Fibroblast of lung (primary cell): ENCODE results near the gene TAS2R60. TPM values are rescaled to one million over a fixed set of nuclear protein-coding genes. Genes with fewer than 3 reads are reported as not detected.

Experiments used
- DNase-seq, 2 donors: peaks; one replicate each; pipeline versions ENCODE4 v3.0.0 to v3.0.0-alpha.2; 2010; ENCODE audit warnings: low read depth in 2 of 2
- H2AFZ ChIP-seq: 2 replicates; pipeline ENCODE4 v1.5.1; 2012; ENCODE audit warnings: low read length, control low read depth, inconsistent platforms
- H3K27ac ChIP-seq: 2 replicates; pipeline ENCODE4 v1.5.1; 2011; ENCODE audit warnings: low read length, control low read depth; ENCODE audit not compliant: insufficient read depth
- H3K27me3 ChIP-seq: 2 replicates; pipeline ENCODE4 v1.5.1; 2011; ENCODE audit warnings: mild to moderate bottlenecking, low read length; ENCODE audit not compliant: control insufficient read depth, insufficient read depth
- H3K36me3 ChIP-seq: 2 replicates; pipeline ENCODE4 v1.5.1; 2011; ENCODE audit warnings: low read length; ENCODE audit not compliant: control insufficient read depth, insufficient read depth
- H3K4me1 ChIP-seq: 2 replicates; pipeline ENCODE4 v1.5.1; 2011; ENCODE audit warnings: low read length; ENCODE audit not compliant: control insufficient read depth, insufficient read depth; ENCODE audit errors: extremely low read depth
- H3K4me2 ChIP-seq: 2 replicates; pipeline ENCODE4 v1.5.1; 2011; ENCODE audit warnings: low read length, control low read depth; ENCODE audit not compliant: insufficient read depth; ENCODE audit errors: extremely low read depth
- H3K4me3 ChIP-seq, 4 experiments: fragments of 200-600 bp in 1 of 4; sonication (generic) in 1 of 4; replicated peaks in 1 of 4; 2 replicates each; pipeline ENCODE4 v1.5.1; 2011 to 2016; ENCODE audit warnings: low read length in 4 of 4, low read depth in 3 of 4, mild to moderate bottlenecking in 3 of 4, control low read depth in 2 of 4, inconsistent platforms in 1 of 4, mixed read lengths in 1 of 4; ENCODE audit not compliant: insufficient read depth in 1 of 4; ENCODE audit errors: control extremely low read depth in 1 of 4
- H3K79me2 ChIP-seq: 2 replicates; pipeline ENCODE4 v1.5.1; 2012; ENCODE audit warnings: mild to moderate bottlenecking, low read length, inconsistent platforms; ENCODE audit not compliant: control insufficient read depth, insufficient read depth
- H3K9ac ChIP-seq: 2 replicates; pipeline ENCODE4 v1.5.1; 2011; ENCODE audit warnings: mild to moderate bottlenecking, low read length, control low read depth; ENCODE audit not compliant: insufficient read depth
- H3K9me3 ChIP-seq: 2 replicates; pipeline ENCODE4 v1.5.1; 2012; ENCODE audit warnings: low read depth, low read length; ENCODE audit not compliant: control insufficient read depth, insufficient read depth
- H4K20me1 ChIP-seq: 2 replicates; pipeline ENCODE4 v1.5.1; 2011; ENCODE audit warnings: low read length; ENCODE audit not compliant: control insufficient read depth, insufficient read depth; ENCODE audit errors: extremely low read depth
- EZH2 ChIP-seq: IDR thresholded peaks from 2 replicates; pipeline ENCODE4 v1.5.1; 2012; ENCODE audit warnings: low read length, control low read depth, mild to moderate bottlenecking; ENCODE audit errors: missing control alignments
- polyA plus RNA-seq, 2 donors: library from polyadenylated mRNA; depleted of rRNA in 1 of 2; stranded (reverse) in 1 of 2; unstranded in 1 of 2; fragments of >200 nt; gene quantifications; 2 replicates each; pipeline ENCODE4 v1.2.1, GENCODE V29; 2011 to 2012; ENCODE audit warnings: missing spikeins in 1 of 2
- total RNA-seq: library from RNA; depleted of rRNA; stranded (reverse); fragments of >200 nt; gene quantifications from 2 replicates; pipeline ENCODE4 v1.2.1, GENCODE V29; 2014
- TF ChIP-seq, protein P1 (sequence below), 2 donors: IDR thresholded peaks in 1 of 2; conservative IDR thresholded peaks in 1 of 2; 1 replicate in 1 of 2; 2 replicates in 1 of 2; pipeline ENCODE4 v1.5.1; 2011 to 2012; ENCODE audit warnings: low read length in 2 of 2, control low read depth in 1 of 2, inconsistent platforms in 1 of 2, low read depth in 1 of 2, mild to moderate bottlenecking in 1 of 2

Gene TAS2R60
- total and polyA plus RNA-seq, 2 donors (not counting 1 experiment from before 2014, with no cell fraction given) = not detected

DNA sequence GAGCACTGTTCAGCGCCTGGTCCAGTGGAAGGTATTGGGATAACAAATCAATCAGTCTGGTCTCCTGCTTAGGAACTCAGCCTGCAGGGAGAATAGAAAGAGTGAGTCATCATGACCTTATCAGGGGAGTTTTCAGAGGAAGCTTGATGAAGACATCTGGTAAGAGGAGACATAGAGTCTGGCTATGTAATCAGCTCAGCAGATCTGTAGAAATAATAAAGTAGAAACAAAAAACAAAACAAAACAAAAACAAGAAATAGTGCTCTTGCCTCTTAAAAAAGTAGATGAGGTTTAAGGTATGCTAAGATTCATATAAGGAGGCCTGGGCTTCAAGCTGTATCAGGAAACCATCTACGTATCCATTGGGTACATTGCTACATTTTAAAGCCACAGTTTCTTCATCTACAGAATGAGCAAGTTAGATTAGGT, 48.8 kb downstream of the TAS2R60 start:
- Histone ChIP-seq H3K4me2 (no peak overlapping the region), H3K4me3 (no peak overlapping the region), H3K79me2 (no peaks in the 10 kb centered on the region), H2AFZ (no peak overlapping the region), H3K36me3 (no peaks in the 10 kb centered on the region), H4K20me1 (no peaks in the 10 kb centered on the region), H3K27ac (peak overlapping the region; percentile 21), H3K9me3 (no peaks in the 10 kb centered on the region), H3K27me3 (no peaks in the 10 kb centered on the region), H3K9ac (no peak overlapping the region), H3K4me1 (peaks cover 6% of the 10 kb centered on the region)
- DNase-seq = peak; percentile 60 to 80
- TF ChIP-seq, protein P1, sequence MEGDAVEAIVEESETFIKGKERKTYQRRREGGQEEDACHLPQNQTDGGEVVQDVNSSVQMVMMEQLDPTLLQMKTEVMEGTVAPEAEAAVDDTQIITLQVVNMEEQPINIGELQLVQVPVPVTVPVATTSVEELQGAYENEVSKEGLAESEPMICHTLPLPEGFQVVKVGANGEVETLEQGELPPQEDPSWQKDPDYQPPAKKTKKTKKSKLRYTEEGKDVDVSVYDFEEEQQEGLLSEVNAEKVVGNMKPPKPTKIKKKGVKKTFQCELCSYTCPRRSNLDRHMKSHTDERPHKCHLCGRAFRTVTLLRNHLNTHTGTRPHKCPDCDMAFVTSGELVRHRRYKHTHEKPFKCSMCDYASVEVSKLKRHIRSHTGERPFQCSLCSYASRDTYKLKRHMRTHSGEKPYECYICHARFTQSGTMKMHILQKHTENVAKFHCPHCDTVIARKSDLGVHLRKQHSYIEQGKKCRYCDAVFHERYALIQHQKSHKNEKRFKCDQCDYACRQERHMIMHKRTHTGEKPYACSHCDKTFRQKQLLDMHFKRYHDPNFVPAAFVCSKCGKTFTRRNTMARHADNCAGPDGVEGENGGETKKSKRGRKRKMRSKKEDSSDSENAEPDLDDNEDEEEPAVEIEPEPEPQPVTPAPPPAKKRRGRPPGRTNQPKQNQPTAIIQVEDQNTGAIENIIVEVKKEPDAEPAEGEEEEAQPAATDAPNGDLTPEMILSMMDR (conservative IDR thresholded peaks at IDR 0.05 in 1 of 2, IDR thresholded peaks at IDR 0.05 in 1 of 2; ENCODE audit: low read depth in 1 of 2, low read length in 2 of 2) = no peak
- no peak for TF ChIP-seq EZH2

DNA sequence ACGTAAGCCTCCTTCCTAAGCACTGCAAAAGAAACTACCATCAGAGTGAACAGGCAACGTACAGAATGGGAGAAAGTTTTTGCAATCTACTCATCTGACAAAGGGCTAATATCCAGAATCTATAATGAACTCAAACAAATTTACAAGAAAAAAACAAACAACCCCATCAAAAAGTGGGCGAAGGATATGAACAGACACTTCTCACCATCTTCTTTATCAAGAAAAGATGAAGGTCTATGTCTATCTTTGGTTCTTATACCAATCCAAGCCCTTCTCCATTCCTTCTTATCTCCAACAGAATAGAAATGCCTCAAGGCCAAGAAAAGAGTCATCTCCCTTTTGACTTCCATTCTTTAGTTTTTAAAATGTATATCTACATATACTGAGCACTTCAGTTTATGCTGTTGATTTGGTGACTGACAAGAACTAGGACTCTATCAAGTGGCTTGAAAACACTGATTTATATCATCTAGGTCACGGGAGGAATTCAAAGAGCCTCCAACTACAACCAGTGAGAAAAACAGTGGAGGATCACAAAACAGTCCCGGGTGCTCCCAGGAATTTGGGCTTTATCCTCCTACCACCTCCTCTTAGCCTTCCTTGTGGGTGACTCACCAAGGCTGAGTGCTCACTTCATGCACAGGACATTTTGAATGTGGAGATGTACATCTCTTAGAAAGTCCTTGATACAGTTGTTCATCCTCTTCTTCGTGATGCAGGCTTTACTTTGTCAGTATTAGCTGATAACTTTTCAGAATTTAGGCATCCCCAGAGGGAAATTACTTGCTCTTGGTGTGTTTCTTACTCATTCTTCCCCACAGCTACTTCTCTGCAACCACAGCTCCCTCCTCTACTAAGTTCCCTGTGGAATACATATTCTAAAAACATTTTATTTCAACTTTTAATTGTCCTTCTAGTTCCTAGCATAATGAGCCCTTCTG, 49.8 kb downstream of the TAS2R60 start:
- no peaks in the 10 kb centered on the region for H3K9me3 ChIP-seq
- no peaks in the 10 kb centered on the region for H4K20me1 ChIP-seq
- H3K27me3 ChIP-seq = no peaks in the 10 kb centered on the region
- H2AFZ ChIP-seq = no peak overlapping the region
- peaks cover 5% of the 10 kb centered on the region for H3K4me1 ChIP-seq
- no peaks in the 10 kb centered on the region for H3K79me2 ChIP-seq
- no peak overlapping the region for H3K27ac ChIP-seq
- H3K4me2 ChIP-seq = no peak overlapping the region
- TF ChIP-seq, protein P1 (conservative IDR thresholded peaks at IDR 0.05 in 1 of 2, IDR thresholded peaks at IDR 0.05 in 1 of 2; ENCODE audit: low read depth in 1 of 2, low read length in 2 of 2) = no peak
- no peak for TF ChIP-seq EZH2
- peak in 1 of 2 donors; percentile 59 for DNase-seq
- H3K36me3 ChIP-seq = no peaks in the 10 kb centered on the region
- no peak overlapping the region for H3K9ac ChIP-seq
- no peak overlapping the region for H3K4me3 ChIP-seq

DNA sequence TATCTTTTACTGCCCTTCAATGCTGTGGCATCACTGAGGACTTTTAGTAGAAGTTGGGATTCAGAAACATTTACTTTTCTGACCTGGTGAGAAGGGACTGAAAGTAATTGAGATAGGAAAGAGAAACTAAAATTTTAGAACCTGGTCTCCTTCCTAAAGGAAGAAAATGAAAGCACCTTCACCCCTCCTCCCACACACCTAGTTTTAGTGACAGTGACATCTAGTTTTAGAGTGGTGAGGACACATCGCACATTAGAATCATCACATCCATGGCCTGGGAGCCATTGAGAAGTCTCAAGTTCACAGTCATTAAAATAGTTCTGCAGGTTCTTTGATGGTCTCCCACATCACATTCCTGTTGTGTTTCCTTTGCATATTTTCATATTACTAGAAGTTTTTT, 50.5 kb downstream of the TAS2R60 start:
- Histone ChIP-seq H3K36me3 (no peaks in the 10 kb centered on the region), H4K20me1 (no peaks in the 10 kb centered on the region), H3K27ac (no peak overlapping the region), H2AFZ (no peak overlapping the region), H3K9me3 (no peaks in the 10 kb centered on the region), H3K4me3 (no peak overlapping the region), H3K4me2 (no peak overlapping the region), H3K9ac (no peak overlapping the region), H3K79me2 (no peaks in the 10 kb centered on the region), H3K4me1 (peaks cover 5% of the 10 kb centered on the region), H3K27me3 (no peaks in the 10 kb centered on the region)
- no peak for TF ChIP-seq EZH2
- TF ChIP-seq, protein P1 (conservative IDR thresholded peaks at IDR 0.05 in 1 of 2, IDR thresholded peaks at IDR 0.05 in 1 of 2; ENCODE audit: low read depth in 1 of 2, low read length in 2 of 2) = no peak
- DNase-seq = no peak
